Breast epithelium (tissue), 3 donors: Measurements from ENCODE around the gene PALLD.

Experiments
- POLR2A ChIP-seq: fragments of 450-650 bp; IDR thresholded peaks from one replicate; pipeline ENCODE4 v1.6.1; 2016; ENCODE audit warnings: antibody characterized with exemption, mild to moderate bottlenecking, moderate library complexity
- TF ChIP-seq, protein P1 (sequence below), 3 donors: fragments of 450-650 bp; IDR thresholded peaks; one replicate each; pipeline ENCODE4 v1.5.1; 2016 to 2017; ENCODE audit warnings: antibody characterized with exemption in 3 of 3, mild to moderate bottlenecking in 3 of 3, moderate library complexity in 3 of 3

DNA sequence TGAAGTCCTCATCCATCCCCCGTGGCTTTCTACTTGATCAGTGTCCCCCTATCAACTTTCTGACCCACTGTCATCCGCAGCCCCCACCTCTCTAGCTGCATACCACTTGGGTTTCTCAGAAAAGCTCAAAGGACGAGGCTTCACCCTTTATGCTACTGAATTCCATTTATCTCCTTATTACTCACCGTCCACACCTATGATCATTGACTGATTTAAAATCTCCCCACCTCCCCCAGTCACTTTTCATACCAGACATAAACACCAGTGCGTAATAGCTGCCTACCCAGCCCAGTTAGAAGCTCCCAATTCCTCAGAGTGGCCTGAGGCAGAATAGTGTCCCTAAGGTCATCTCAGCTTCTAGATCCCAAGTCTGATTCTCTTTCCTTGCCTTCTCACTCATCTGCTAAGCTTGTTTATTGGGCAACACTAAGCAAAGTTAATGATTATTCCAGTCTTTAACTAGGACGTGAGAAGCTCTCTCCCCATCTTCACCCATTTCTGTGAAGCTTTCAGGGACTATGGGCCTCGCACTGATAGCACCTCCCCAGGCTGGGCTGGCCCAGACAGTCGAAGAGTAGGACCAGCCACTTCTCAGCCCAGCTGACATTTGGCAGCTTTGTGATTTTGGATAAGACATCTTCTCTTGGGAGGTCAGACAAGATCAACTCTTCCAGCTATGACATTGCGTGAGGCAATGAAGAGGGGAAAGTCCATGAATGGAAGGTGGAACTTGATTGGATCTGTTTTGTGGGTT, 9.4 kb upstream of the PALLD start:
- TF ChIP-seq, protein P1, sequence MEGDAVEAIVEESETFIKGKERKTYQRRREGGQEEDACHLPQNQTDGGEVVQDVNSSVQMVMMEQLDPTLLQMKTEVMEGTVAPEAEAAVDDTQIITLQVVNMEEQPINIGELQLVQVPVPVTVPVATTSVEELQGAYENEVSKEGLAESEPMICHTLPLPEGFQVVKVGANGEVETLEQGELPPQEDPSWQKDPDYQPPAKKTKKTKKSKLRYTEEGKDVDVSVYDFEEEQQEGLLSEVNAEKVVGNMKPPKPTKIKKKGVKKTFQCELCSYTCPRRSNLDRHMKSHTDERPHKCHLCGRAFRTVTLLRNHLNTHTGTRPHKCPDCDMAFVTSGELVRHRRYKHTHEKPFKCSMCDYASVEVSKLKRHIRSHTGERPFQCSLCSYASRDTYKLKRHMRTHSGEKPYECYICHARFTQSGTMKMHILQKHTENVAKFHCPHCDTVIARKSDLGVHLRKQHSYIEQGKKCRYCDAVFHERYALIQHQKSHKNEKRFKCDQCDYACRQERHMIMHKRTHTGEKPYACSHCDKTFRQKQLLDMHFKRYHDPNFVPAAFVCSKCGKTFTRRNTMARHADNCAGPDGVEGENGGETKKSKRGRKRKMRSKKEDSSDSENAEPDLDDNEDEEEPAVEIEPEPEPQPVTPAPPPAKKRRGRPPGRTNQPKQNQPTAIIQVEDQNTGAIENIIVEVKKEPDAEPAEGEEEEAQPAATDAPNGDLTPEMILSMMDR (IDR thresholded peaks at IDR 0.05), result no peak
- no peak for TF ChIP-seq POLR2A
